Activated CD4-positive, alpha-beta memory T cell treated with anti-CD3 and anti-CD28 coated beads for 36 hours (primary cell): ENCODE measurements around the gene ALDOC. TPM values are rescaled to one million over a fixed set of nuclear protein-coding genes. Genes with fewer than 3 reads are reported as not detected.

Source experiments
- CTCF ChIA-PET: fragments of 350-600 bp; sonication (Branson Sonifier 250); formaldehyde crosslinking; loops from one replicate; lab custom pipeline; 2021; ENCODE audit warnings: antibody characterized with exemption, inconsistent platforms; lab: Charles Lee
- POLR2A ChIA-PET: fragments of 350-600 bp; sonication (Branson Sonifier 250); formaldehyde crosslinking; loops from one replicate; lab custom pipeline; 2021; ENCODE audit warnings: antibody characterized with exemption; lab: Charles Lee
- DNase-seq: peaks from one replicate; pipeline ENCODE4 v3.0.0-alpha.2; 2020
- H3K27ac Mint-ChIP-seq: one replicate; pipeline ENCODE4 v1.8.0; 2021; ENCODE audit warnings: mixed read lengths
- H3K27me3 Mint-ChIP-seq: one replicate; pipeline ENCODE4 v1.8.0; 2021; ENCODE audit warnings: mixed read lengths
- H3K36me3 Mint-ChIP-seq: one replicate; pipeline ENCODE4 v1.8.0; 2021; ENCODE audit warnings: mixed read lengths
- H3K4me1 Mint-ChIP-seq: one replicate; pipeline ENCODE4 v1.8.0; 2021; ENCODE audit warnings: low read depth, mixed read lengths
- H3K4me3 Mint-ChIP-seq: one replicate; pipeline ENCODE4 v1.8.0; 2021; ENCODE audit warnings: mild to moderate bottlenecking, mixed read lengths
- H3K9me3 Mint-ChIP-seq: one replicate; pipeline ENCODE4 v1.8.0; 2021; ENCODE audit warnings: mixed read lengths
- intact Hi-C: fragments of 100-400 bp; cut with micrococcal nuclease; formaldehyde crosslinking; loops from one replicate; pipeline ENCODE4 v1.15.1; 2023
- total RNA-seq, 2 experiments: library from RNA; stranded (reverse); gene quantifications; one replicate each; pipeline ENCODE4 v1.2.3, GENCODE V29; 2021

The ALDOC gene
- total RNA-seq, 2 experiments from 2014 or later, result 75.2 to 77.3 TPM

DNA sequence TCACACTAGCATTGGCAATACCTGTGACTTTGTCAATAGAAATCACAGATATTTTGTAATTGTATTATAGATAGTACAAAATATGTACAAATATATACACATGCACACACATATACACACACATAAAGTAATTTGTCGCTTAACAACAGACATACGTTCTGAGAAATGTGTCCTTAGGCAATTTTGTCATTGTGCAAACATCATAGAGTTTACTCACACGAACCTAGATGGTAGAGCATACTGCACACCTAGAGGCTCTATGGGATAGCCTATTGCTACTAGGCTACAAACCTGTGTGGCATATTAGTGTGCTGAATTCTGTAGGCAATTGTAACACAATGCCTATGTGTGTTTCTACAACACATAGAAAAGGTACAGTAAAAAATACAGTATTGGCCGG is 35.3 kb downstream of the ALDOC start:
- ChIA-PET CTCF (interaction anchor here (0.6 to 3.2 kb wide), 11 partner anchors 8 to 92 kb away, joined by 3 to 17 read pairs (median 4); no protein-coding TSS in a partner anchor), POLR2A (interaction anchor here (0.6 kb wide), 1 partner anchor 500 kb away, joined by 3 read pairs; no protein-coding TSS in a partner anchor)
- intact Hi-C loops, result loop anchor here (10.0 kb wide), 2 partner anchors 157 to 187 kb away; partner anchors contain the start of gene POLDIP2
- no peak for DNase-seq
- Mint-ChIP-seq H3K36me3 (no peaks in the 10 kb centered on the region), H3K27me3 (no peaks in the 10 kb centered on the region), H3K9me3 (no peaks in the 10 kb centered on the region), H3K4me1 (no peaks in the 10 kb centered on the region), H3K4me3 (no peak overlapping the region), H3K27ac (no peak overlapping the region)

DNA sequence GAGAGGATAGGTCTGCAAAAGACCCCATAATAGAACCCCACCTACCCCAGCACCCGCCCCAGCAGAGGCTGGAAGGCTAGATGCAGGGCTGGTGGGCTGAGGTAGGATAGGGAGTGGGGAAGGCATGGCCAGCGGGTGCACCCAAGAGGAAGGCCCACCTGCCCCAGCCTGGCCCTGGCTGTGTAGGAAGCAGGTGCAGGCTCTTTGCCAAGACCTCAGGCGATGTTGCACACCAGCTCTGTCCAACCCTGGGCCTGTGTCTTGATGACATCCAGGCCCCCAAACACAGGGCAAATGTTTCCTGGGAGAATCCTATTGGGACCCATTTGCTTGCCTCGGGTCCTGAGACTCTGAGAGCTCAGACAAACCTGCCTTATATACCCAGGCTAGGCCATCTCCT is 36.5 kb downstream of the ALDOC start:
- Mint-ChIP-seq H3K27me3 (no peaks in the 10 kb centered on the region), H3K36me3 (no peaks in the 10 kb centered on the region), H3K9me3 (no peaks in the 10 kb centered on the region), H3K27ac (no peak overlapping the region), H3K4me1 (no peaks in the 10 kb centered on the region), H3K4me3 (no peak overlapping the region)
- ChIA-PET POLR2A (no interaction called here), CTCF (interaction anchor here (0.6 to 3.2 kb wide), 9 partner anchors 8 to 124 kb away, joined by 3 to 17 read pairs (median 5); no protein-coding TSS in a partner anchor)
- DNase-seq, result no peak
- intact Hi-C loops, result loop anchor here (1.0 to 10.0 kb wide), 3 partner anchors 46 to 185 kb away; partner anchors contain the start of gene POLDIP2

DNA sequence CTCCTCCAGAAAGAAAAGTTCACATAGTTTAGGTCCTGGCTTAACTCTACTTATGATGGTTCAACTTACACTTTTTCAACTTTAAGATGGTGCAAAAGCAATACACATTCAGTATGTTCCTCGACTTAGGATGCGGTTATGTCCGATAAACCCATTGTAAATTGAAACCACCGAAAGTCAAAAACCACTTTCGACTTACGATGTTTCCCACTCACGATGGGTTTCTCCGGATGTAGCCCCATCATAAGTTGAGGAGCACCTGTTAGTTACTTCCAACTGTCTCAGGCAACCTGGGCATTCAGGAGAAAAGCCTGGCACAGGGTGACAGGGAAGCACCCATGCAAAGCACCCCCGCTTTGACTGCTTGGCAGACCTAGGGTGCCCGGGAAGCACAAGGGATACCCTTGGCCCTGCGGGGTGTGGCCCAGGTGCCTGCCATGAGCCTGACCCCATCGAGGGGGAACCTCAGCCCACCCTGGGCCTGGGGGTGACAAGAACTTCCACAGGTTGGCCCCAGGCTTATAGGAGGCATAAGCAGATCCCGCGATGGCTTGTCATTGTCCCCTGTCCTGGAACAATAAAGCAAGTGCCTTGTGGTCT is 38.3 kb downstream of the ALDOC start:
- Mint-ChIP-seq H3K27ac (no peak overlapping the region), H3K9me3 (no peaks in the 10 kb centered on the region), H3K36me3 (no peaks in the 10 kb centered on the region), H3K4me3 (no peak overlapping the region), H3K27me3 (no peaks in the 10 kb centered on the region), H3K4me1 (no peaks in the 10 kb centered on the region)
- intact Hi-C loops, result no loop called here
- POLR2A ChIA-PET, result no interaction called here
- CTCF ChIA-PET, result interaction anchor here (0.7 to 5.0 kb wide), 3 partner anchors 10 to 1010 kb away, joined by 3 to 21 read pairs (median 4); no protein-coding TSS in a partner anchor
- no peak for DNase-seq

DNA sequence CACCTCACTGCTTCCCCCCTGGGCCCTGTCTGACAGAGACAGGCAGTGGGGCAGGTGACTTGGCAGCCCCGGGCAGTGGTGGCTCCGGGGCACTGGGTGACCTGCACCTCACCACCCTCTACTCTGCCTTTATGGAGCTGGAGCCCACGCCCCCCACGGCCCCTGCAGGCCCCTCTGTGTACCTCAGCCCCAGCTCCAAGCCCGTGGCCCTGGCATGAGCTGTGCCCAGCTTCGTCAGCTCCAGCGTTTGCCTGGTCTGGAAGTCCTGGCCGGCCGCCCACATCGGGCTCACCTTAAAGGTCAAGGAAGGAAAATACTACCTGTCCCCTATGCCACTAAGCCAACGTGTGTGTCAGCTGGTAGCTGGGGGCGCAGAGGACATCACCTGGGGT is 39.5 kb downstream of the ALDOC start:
- Mint-ChIP-seq H3K27ac (no peak overlapping the region), H3K4me1 (no peaks in the 10 kb centered on the region), H3K27me3 (no peaks in the 10 kb centered on the region), H3K4me3 (no peak overlapping the region), H3K9me3 (no peaks in the 10 kb centered on the region), H3K36me3 (no peaks in the 10 kb centered on the region)
- ChIA-PET POLR2A (no interaction called here), CTCF (interaction anchor here (0.8 to 5.0 kb wide), 3 partner anchors 11 to 121 kb away, joined by 3 to 21 read pairs (median 3); no protein-coding TSS in a partner anchor)
- intact Hi-C loops, result no loop called here
- no peak for DNase-seq

GRCh38 chr17:28536532-28537218 is 40.0 kb downstream of the ALDOC start:
- Mint-ChIP-seq H3K36me3 (no peaks in the 10 kb centered on the region), H3K27ac (no peak overlapping the region), H3K4me1 (no peaks in the 10 kb centered on the region), H3K4me3 (no peak overlapping the region), H3K9me3 (no peaks in the 10 kb centered on the region), H3K27me3 (no peaks in the 10 kb centered on the region)
- no peak for DNase-seq
- intact Hi-C loops, result no loop called here
- ChIA-PET CTCF (interaction anchor here (0.8 to 5.0 kb wide), 2 partner anchors 11 to 41 kb away, joined by 3 to 21 read pairs; no protein-coding TSS in a partner anchor), POLR2A (no interaction called here)

DNA sequence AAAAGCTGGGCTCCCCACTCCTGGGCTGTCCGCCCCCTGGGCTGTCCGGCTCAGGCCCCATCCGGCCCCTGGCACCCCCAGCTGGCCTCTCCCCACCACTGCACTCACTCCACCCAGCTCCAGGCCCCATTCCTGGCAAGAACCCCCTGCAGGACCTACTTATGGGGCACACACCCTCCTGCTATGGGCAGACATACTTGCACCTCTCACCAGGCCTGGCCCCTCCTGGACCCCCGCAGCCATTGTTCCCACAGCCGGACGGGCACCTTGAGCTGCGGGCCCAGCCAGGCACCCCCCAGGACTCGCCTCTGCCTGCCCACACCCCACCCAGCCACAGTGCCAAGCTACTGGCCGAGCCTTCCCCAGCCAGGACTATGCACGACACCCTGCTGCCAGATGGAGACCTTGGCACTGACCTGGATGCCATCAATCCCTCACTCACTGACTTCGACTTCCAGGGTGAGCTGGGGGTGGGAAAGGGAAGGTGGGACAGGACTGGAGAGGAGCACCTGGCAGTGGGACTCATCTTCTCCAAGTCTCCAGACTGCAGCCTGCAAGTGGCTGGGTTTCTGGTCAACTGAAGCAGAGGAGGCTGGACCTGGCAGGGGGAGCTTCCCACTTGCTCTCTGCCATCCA is 41.8 kb downstream of the ALDOC start:
- H3K9me3 Mint-ChIP-seq, result no peaks in the 10 kb centered on the region
- ChIA-PET CTCF (interaction anchor here (0.9 to 5.0 kb wide), 2 partner anchors 13 to 41 kb away, joined by 3 to 21 read pairs; no protein-coding TSS in a partner anchor), POLR2A (no interaction called here)
- no peaks in the 10 kb centered on the region for H3K4me1 Mint-ChIP-seq
- no peak overlapping the region for H3K4me3 Mint-ChIP-seq
- H3K36me3 Mint-ChIP-seq, result no peaks in the 10 kb centered on the region
- H3K27me3 Mint-ChIP-seq, result no peaks in the 10 kb centered on the region
- intact Hi-C loops, result no loop called here
- H3K27ac Mint-ChIP-seq, result no peak overlapping the region
- DNase-seq, result no peak

DNA sequence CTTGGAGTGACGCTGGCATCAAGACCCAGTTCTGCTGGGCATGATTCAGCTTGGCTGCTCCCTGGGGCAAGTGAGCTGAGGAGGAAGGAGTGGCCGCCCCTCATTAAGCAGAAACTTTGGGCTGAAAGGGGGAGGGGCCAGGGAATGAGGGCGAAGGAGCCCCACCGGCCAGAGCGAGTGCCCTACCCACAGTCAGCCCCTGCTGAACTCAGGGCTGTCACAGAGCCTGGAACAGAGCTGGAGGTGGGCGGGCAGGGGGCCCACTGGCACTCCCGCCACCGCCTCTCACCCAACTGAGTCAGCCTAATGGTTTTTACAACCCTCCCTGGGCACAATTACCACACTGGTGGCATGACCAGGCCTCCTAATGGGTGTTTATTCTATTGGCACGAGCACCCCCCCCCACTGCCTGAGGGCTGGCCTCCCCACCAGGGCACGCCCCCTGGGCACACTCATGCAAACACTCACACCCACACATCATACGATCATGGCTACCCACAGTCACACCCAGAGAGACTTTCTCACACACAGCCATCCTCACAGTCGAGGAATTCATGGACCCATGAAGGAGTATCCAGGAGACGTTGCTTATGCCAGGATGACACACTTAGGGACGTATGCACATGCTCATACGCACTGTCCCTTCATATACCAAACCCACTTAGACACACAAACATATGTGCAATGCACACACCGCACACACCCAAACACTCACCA is 43.4 kb downstream of the ALDOC start:
- no peak overlapping the region for H3K27ac Mint-ChIP-seq
- POLR2A ChIA-PET, result no interaction called here

GRCh38 chr17:28532050-28532960 is 44.4 kb downstream of the ALDOC start:
- Mint-ChIP-seq H3K27ac (no peak overlapping the region), H3K4me1 (no peaks in the 10 kb centered on the region), H3K9me3 (no peaks in the 10 kb centered on the region), H3K36me3 (no peaks in the 10 kb centered on the region), H3K4me3 (no peak overlapping the region), H3K27me3 (no peaks in the 10 kb centered on the region)
- intact Hi-C loops, result no loop called here
- ChIA-PET POLR2A (no interaction called here), CTCF (interaction anchor here (1.7 kb wide), 1 partner anchor 8 kb away, joined by 6 read pairs; no protein-coding TSS in a partner anchor)
- no peak for DNase-seq

More for the DNA sequence above, 43.4 kb downstream of the ALDOC start:
- no peaks in the 10 kb centered on the region for H3K4me1 Mint-ChIP-seq
- intact Hi-C loops, result no loop called here
- CTCF ChIA-PET, result no interaction called here
- H3K27me3 Mint-ChIP-seq, result no peaks in the 10 kb centered on the region
- no peak overlapping the region for H3K4me3 Mint-ChIP-seq
- no peak for DNase-seq
- H3K9me3 Mint-ChIP-seq, result no peaks in the 10 kb centered on the region
- H3K36me3 Mint-ChIP-seq, result no peaks in the 10 kb centered on the region

DNA sequence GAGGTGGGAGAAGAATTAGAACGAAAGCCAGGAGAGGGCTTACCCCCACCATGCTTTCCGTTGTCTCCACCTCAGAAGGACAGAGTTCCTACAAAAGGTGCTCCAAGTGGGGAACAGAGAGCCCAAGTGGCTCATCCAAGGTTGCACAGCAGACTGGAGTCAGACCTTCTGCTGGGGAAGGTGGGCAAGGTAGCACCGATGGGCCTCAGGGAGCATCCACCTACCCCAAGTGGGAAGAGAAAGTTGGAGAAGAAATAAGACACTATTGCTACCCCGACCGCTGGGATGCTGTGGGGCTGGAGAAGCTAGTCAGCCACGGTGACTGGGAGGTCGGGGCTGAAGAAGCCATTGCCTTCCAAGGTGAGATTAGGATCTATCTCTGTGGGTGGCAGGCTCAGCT is 45.8 kb downstream of the ALDOC start:
- Mint-ChIP-seq H3K4me1 (no peaks in the 10 kb centered on the region), H3K36me3 (no peaks in the 10 kb centered on the region), H3K4me3 (no peak overlapping the region), H3K9me3 (no peaks in the 10 kb centered on the region), H3K27ac (no peak overlapping the region), H3K27me3 (no peaks in the 10 kb centered on the region)
- CTCF ChIA-PET, result interaction anchor here (1.7 kb wide), 1 partner anchor 10 kb away, joined by 6 read pairs; no protein-coding TSS in a partner anchor
- intact Hi-C loops, result no loop called here
- POLR2A ChIA-PET, result no interaction called here
- DNase-seq, result no peak

DNA sequence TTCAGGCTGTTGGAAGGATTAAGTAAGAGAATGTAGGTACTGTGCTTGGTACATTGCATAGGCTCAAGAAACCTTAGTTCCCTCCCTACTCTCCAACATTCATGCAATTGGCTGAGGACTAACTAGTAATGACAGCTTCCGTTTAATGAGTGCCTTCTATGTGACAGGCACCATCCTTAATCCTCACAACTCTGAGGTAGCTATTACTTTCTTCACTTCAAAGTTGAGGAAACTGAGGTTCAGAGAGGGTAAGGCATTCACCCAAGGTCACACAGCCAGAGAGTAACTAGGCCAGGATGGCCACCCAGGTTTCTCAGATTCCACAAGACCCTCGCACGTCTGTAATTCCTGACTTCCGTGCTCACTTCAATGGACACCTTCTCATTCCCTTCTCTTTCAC is 46.4 kb downstream of the ALDOC start:
- intact Hi-C loops, result no loop called here
- H3K4me3 Mint-ChIP-seq, result no peak overlapping the region
- no peak for DNase-seq
- H3K36me3 Mint-ChIP-seq, result no peaks in the 10 kb centered on the region
- no peaks in the 10 kb centered on the region for H3K9me3 Mint-ChIP-seq
- no peaks in the 10 kb centered on the region for H3K4me1 Mint-ChIP-seq
- ChIA-PET POLR2A (no interaction called here), CTCF (no interaction called here)
- no peaks in the 10 kb centered on the region for H3K27me3 Mint-ChIP-seq
- no peak overlapping the region for H3K27ac Mint-ChIP-seq

DNA sequence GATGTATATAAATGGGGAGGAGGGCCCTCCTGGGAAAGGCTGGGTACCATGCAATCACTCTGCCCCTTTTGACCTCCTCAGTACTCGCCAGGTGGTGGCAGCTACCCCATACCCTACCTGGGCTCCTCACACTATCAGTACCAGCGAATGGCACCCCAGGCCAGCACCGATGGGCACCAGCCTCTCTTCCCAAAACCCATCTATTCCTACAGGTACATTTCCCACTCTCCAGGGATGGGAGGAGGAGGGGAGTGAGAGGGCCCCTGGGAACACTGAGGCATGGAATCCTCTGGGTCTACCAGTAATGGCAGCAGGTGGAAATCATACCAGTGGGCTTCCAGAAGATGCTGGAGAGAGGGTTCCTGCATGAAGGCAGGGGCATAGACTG is 47.7 kb downstream of the ALDOC start:
- no peak overlapping the region for H3K27ac Mint-ChIP-seq
- H3K4me3 Mint-ChIP-seq, result no peak overlapping the region
- intact Hi-C loops, result no loop called here
- CTCF ChIA-PET, result no interaction called here
- POLR2A ChIA-PET, result no interaction called here
- no peaks in the 10 kb centered on the region for H3K4me1 Mint-ChIP-seq
- no peaks in the 10 kb centered on the region for H3K36me3 Mint-ChIP-seq
- H3K9me3 Mint-ChIP-seq, result no peaks in the 10 kb centered on the region
- no peaks in the 10 kb centered on the region for H3K27me3 Mint-ChIP-seq
- no peak for DNase-seq
